ENCODE measurements around the gene CTDNEP1.

Gene CTDNEP1

GRCh38 chr17:7283471-7284216, 32.1 kb upstream of the CTDNEP1 start:
- H3K4me3 ChIP-seq (ENCODE audit: low read depth, low read length) = no peak overlapping the region
- TF ChIP-seq, protein P1, sequence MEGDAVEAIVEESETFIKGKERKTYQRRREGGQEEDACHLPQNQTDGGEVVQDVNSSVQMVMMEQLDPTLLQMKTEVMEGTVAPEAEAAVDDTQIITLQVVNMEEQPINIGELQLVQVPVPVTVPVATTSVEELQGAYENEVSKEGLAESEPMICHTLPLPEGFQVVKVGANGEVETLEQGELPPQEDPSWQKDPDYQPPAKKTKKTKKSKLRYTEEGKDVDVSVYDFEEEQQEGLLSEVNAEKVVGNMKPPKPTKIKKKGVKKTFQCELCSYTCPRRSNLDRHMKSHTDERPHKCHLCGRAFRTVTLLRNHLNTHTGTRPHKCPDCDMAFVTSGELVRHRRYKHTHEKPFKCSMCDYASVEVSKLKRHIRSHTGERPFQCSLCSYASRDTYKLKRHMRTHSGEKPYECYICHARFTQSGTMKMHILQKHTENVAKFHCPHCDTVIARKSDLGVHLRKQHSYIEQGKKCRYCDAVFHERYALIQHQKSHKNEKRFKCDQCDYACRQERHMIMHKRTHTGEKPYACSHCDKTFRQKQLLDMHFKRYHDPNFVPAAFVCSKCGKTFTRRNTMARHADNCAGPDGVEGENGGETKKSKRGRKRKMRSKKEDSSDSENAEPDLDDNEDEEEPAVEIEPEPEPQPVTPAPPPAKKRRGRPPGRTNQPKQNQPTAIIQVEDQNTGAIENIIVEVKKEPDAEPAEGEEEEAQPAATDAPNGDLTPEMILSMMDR (IDR thresholded peaks at IDR 0.05; ENCODE audit: low read depth, low read length) = no peak

GRCh38 chr17:7282752-7283321, 31.3 kb upstream of the CTDNEP1 start:
- no peak overlapping the region for H3K4me3 ChIP-seq (ENCODE audit: low read depth, low read length)
- TF ChIP-seq, protein P1 (IDR thresholded peaks at IDR 0.05; ENCODE audit: low read depth, low read length) = no peak

- peak overlapping the region; percentile 54 for H3K4me3 ChIP-seq (ENCODE audit: low read depth, low read length)
- TF ChIP-seq, protein P1 (IDR thresholded peaks at IDR 0.05; ENCODE audit: low read depth, low read length) = no peak
These were observed 30.6 kb upstream of the CTDNEP1 start for GRCh38 chr17:7281953-7282751.

DNA sequence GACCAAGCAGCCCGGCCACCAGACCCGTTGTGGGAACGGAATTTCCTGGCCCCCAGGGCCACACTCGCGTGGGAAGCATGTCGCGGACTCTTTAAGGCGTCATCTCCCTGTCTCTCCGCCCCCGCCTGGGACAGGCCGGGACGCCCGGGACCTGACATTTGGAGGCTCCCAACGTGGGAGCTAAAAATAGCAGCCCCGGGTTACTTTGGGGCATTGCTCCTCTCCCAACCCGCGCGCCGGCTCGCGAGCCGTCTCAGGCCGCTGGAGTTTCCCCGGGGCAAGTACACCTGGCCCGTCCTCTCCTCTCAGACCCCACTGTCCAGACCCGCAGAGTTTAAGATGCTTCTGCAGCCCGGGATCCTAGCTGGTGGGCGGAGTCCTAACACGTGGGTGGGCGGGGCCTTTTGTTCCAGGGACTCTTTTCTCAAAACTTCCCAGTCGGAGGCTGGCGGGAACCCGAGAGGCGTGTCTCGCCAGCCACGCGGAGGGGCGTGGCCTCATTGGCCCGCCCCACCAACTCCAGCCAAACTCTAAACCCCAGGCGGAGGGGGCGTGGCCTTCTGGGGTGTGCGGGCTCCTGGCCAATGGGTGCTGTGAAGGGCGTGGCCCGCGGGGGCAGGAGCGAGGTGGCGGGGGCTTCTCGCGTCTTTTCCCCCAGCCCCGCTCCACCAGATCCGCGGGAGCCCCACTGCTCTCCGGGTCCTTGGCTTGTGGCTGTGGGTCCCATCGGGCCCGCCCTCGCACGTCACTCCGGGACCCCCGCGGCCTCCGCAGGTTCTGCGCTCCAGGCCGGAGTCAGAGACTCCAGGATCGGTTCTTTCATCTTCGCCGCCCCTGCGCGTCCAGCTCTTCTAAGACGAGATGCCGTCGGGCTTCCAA, 29.8 kb upstream of the CTDNEP1 start, which contains the start of gene SLC2A4:
Gene SLC2A4 (plus strand): TSS at position 645 of the 879 bp plus-strand sequence. CDS start 217 bp downstream, at position 862.
- TF ChIP-seq, protein P1 (IDR thresholded peaks at IDR 0.05; ENCODE audit: low read depth, low read length) = no peak
- H3K4me3 ChIP-seq (ENCODE audit: low read depth, low read length) = peak within 1 kb of the TSS; percentile 54

DNA sequence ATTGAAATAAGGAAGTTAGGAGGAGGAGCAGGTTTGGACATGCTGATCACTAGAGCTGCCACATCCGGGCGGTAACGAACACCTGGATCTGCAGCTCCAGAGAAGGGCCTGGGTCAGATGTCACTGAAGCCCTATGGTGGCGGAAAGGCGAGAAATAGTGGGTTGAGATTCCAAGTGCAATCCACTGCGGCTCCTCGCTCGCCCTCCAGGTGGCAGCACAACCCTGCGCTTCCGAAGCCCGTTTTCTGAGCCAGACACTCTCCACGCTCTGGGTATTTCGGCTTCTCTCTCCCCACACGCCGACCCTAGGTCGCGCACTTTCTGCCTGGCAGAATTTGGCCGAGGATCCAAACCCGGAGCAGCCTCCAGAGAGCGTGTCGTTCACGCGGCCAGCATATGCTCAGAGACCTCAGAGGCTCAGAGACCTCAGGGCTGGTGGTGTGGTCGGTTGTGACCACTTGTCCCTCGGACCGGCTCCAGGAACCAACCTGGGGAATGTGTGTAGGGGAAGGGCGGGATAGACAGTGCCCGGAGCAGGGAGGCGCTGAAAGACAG, 29.1 kb upstream of the CTDNEP1 start:
- H3K4me3 ChIP-seq (ENCODE audit: low read depth, low read length) = peak overlapping the region; percentile 54
- TF ChIP-seq, protein P1 (IDR thresholded peaks at IDR 0.05; ENCODE audit: low read depth, low read length) = peak; percentile 93

- TF ChIP-seq, protein P1 (IDR thresholded peaks at IDR 0.05; ENCODE audit: low read depth, low read length) = no peak
- H3K4me3 ChIP-seq (ENCODE audit: low read depth, low read length) = no peak overlapping the region
These were observed 27.9 kb upstream of the CTDNEP1 start for GRCh38 chr17:7279448-7279847.

Measured in WI38 (cell line).